Central memory CD4-positive, alpha-beta T cell (primary cell): Measurements from ENCODE around the gene GRM5.

Experiments
- DNase-seq: peaks from one replicate; pipeline ENCODE4 v3.0.0; 2022

Gene GRM5

DNA sequence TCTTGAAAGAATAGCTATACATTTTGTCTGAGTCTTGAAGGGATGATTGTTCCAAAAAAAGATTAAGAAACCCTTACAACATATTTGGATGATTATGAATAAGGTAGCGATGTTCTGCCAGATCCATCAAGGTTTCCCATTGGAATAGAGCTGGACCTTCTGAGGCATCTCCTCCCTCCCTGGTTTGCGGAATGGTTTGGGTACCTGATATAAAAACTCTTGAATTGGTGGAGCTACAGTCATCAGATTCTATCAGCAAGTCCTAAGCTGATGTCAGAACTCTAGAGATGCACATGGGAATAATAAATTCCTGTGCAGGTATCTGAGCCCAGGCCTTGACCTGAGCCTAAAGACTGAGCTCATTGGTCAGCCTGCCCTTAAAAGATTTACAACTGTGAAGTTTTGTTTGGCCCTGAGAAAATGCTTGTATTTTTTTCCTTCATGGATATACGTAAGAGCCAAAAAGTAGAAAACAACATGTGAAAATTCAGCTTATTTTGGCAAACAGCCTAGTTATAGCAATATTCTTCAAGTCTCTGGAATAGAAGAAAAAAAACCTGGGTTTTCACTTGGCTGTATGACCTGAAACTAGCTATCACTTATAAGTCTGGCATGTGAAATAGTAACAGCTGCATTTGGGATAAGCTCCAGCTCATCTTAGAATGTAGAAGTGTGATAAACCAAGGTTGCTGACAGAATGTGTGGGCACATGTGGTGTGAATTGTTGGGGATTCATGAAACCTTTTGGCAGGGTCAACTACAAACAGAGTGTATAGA lies 462.5 kb downstream of the GRM5 start:
- no peak for DNase-seq

- DNase-seq: no peak
Measured at GRCh38 chr11:88597387-88597786, 468.4 kb downstream of the GRM5 start.

- DNase-seq: no peak
Measured at GRCh38 chr11:88596786-88597185, 469.0 kb downstream of the GRM5 start.

DNA sequence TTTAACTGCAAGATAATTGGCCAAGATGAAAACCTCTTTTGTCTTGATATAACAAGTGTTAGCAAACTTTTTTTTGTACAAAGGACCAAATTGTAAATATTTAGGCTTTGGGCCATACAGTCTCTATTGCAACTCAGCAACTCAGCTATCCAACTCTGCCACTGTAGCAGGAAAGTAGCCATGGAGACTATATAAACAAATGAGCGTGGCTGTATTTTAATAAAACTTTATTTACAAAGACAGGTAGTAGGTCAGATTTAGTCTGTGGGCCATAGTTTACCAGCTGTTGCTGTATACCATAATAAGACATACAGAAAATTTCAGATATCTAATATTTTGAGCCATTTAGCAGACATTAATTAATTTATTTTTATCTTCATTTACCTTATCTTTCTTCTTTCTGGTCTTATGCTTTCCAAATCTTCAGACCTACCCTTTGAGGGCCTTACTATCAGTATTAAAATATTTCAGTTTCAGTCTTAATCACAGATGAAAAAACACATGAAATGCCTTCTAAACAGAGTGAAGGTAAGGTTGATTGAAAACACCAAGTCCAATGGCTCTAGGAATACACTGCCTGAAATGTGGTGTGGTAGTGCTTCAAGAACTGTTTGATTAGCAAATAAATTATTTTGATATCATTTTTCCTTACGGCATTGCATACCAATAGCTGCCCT lies 471.4 kb downstream of the GRM5 start:
- DNase-seq: no peak

DNA sequence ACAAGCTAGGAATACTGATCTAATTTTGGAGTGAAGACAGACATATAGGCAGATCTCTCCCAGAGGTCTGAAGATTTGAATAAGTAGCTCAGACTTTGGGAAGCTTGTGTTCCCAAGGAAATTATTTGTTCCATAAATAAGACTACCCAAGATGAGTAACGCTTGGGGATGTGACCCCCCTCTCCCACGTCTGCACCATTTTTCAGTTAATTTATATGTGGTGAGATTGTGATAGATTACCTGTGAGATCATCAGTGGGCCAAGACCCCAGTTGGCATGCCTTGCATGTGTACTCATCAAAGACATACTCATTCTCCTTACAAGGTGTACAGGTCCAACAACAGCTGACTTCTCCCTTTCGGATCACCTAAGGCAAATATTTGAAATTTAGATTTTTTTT lies 475.4 kb downstream of the GRM5 start:
- no peak for DNase-seq

GRCh38 chr11:88583251-88583650 lies 482.5 kb downstream of the GRM5 start:
- DNase-seq: no peak

GRCh38 chr11:88579466-88579865 lies 486.3 kb downstream of the GRM5 start:
- no peak for DNase-seq

DNA sequence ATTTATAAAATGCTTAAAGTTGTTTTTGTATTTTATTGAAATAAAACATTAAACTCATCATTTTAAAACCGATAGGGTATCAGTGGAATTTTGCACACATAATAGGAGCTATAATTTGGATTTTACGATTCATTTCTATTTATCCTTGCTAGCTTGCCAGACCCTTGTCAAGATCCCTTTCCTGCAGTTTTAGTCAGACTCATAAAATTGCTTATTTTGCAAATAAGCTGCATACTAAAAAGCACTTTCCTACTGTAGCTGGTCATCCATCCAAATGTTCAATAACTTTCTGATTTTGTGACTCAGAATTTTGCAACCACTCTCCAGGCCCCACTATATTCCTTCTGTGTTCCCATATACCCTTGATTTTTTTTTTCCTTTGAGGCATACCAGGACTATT lies 489.0 kb downstream of the GRM5 start:
- no peak for DNase-seq

DNA sequence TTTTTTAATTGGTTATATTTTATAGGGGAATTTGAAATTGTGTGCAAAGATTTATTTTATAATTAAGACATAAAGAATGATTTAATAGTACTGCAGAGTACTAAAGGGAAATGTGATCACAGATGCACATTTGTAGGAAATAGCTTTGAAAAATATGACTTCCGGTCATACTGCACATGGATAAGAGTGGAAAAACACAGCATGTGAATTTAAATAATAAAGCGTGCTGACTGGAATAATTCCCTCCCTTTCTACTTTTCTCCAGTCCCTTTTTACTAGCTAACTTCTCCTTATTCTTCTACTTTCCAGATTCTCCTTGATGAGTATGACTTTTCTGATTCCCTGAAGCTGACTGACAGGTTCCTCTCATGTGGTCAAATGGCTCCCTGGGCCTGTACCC lies 489.9 kb downstream of the GRM5 start:
- DNase-seq: no peak

DNA sequence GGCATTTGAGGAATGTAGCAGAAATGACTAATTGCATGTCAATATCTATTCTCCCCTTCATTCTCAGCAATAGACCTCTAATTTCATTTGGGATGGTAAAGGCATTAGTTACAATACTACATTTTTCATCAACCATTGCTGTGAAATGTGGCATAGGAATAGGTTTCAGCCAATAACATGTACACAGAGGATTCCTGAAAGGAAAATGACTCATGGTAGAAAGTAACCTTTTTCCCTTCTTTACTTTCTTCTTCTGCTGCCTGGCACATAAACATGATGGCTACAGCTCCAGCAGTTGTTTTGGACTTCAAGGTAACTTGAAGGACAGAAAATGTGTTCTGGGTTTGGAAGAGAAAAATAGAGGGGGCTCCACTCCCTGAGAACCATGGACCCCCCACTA lies 496.4 kb downstream of the GRM5 start:
- no peak for DNase-seq

- DNase-seq: no peak
Measured at GRCh38 chr11:88555829-88556202, 510.0 kb downstream of the GRM5 start.

DNA sequence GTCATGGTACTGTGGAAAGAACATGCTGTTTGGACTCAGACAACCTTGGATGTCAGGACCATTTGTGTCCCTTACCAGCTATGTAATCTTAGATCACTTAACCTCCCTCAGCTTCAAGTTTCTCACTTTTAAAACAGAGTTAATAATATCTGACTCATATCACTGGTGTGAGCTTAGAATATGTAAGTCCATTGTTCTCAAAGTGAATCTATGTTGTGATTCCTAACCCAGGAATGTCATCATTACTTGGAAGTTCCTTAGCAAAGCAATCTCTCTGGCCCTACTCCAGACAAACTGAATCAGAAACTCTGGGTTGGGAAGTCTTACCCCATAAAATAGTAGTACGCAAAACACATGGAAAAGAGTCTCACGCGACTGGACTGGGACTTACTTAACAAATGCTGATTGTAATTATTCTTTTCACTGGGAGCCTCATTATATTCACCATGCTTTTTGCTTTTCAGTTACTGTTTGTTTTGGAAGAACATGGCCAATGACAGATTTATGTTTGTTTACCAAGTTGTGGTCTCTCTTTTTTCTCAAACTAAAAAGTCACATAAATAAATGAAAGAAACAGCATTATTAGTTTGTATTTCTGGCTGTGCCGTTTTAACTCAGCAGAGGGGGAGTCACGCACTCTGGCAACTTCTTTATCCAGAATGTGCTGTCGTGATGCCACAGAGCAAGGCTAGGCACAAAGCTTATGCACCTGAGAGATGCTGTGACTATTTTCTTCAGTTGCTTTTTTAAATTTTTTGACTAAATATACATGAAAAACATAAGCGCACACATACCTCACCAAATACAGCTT lies 510.6 kb downstream of the GRM5 start:
- no peak for DNase-seq

GRCh38 chr11:88553204-88553603 lies 512.6 kb downstream of the GRM5 start:
- DNase-seq: no peak

GRCh38 chr11:88552379-88553062 lies 513.3 kb downstream of the GRM5 start:
- no peak for DNase-seq

DNA sequence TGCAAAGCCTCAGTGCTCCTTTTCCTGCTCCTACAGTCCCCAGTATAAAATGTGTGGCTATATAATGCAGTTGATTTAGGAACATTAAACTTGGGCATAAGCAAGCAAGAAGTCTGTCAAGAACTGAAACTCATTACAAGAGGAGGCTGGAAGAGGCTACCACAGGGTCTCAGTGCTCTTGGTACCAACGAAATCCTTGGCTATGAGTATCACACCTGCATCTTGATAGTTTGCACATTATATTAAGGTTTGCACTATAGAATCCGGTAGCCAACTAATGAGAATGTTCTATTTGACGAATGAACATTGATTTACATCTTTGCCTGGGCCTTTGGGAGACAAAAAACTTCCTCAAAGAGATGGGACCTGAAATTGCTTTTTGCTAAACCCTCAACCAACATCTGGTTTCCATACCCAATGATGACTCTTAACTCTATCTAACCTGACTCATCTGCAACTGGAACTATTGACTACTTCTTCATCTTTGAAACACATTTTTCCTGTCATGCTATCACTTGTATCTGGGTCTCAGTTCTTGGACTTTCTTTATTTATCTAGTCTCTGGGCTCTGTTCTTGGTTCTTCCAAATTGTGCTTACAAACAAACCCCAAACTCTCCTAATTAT lies 521.0 kb downstream of the GRM5 start:
- no peak for DNase-seq

GRCh38 chr11:88543902-88544655 lies 521.7 kb downstream of the GRM5 start:
- peak; percentile 63 for DNase-seq

GRCh38 chr11:88541006-88541405 lies 524.8 kb downstream of the GRM5 start:
- no peak for DNase-seq

GRCh38 chr11:88538098-88538497 lies 527.7 kb downstream of the GRM5 start:
- no peak for DNase-seq

- no peak for DNase-seq
Measured at GRCh38 chr11:88537613-88538012, 528.2 kb downstream of the GRM5 start.

DNA sequence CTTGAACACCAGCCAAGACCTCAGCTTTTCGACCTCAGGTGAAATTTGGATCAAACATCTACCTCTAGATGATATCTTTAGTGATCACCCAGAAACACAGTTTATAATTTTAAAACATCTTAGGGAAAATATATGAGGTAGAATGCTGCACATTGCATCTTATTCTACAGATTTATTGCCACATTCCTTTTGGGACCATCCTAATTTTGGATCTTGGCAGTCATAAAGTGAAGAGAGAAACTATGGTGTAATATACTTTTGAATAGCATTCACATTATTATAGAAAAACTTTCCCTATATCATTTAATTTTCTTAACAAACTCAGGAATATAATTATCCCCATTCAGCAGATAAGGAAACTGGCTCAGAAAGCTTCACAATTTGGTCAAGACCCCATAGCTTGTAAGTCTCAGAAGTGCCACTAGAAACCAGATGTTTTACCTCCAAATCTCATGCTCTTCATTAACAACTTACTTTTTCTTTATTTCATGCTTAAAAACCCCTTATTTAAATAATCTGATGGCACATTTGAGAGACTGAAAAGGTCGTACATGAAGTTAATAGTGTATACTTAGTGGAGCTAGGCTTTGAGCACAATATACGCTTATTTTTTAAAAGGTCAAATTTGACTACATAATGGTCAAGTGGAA lies 529.0 kb downstream of the GRM5 start:
- DNase-seq: no peak

DNA sequence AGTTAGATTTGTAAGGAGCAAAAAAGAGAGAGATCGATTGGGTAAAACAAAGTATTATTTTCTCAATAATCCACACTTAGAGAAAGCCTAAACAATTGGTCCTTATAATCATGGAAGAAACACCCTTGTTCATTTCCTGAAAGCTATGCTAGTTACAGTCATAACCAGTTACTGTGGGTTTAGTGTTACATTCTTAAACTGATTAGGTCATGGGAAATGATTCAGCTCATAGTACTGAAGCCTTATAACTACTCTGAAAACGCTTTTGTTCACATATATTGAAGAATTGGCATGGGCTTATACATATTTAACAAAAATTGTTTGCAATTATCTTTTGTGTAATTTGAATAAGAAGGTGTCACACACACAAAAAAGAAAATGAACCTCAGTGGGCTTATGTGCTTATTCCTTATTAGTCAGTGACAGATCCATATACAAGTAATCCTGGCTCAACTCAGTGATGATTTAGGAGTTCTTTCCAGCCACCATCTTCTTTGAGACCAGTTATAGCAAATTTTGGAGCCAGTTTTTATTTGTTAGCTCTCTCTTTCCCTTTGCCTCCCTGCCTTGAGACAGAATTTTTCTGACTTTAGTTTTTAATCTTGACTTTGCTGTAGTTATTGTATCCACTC lies 529.8 kb downstream of the GRM5 start:
- DNase-seq: no peak
